VCaP (cell line): Measurements from ENCODE around the gene SIPA1L3.
"Not testable (repeated sequence)": the region's sequence is repeated elsewhere in the genome, so short reads cannot be mapped to it uniquely, and the experiment has no call there.

Source experiments
- H3K27ac ChIP-seq: fragments of 450-650 bp; 2 replicates; pipeline ENCODE4 v1.5.1; 2017
- CTCF ChIP-seq: fragments of 450-650 bp; conservative IDR thresholded peaks from 2 replicates; pipeline ENCODE4 v1.5.1; 2017; ENCODE audit warnings: mild to moderate bottlenecking, moderate library complexity

Gene SIPA1L3

GRCh38 chr19:37920591-37921450, 13.8 kb downstream of the SIPA1L3 start:
- no peak overlapping the region for H3K27ac ChIP-seq
- TF ChIP-seq CTCF: no peak

- H3K27ac ChIP-seq: not testable (repeated sequence)
Measured at GRCh38 chr19:37924573-37924972, 17.6 kb downstream of the SIPA1L3 start.

GRCh38 chr19:37925212-37925611, 18.2 kb downstream of the SIPA1L3 start:
- no peak overlapping the region for H3K27ac ChIP-seq
- no peak for TF ChIP-seq CTCF

- no peak overlapping the region for H3K27ac ChIP-seq
- no peak for TF ChIP-seq CTCF
Measured at GRCh38 chr19:37926255-37926654, 19.2 kb downstream of the SIPA1L3 start.

GRCh38 chr19:37926711-37927110, 19.7 kb downstream of the SIPA1L3 start:
- no peak for TF ChIP-seq CTCF
- no peak overlapping the region for H3K27ac ChIP-seq

GRCh38 chr19:37928527-37929286, 21.7 kb downstream of the SIPA1L3 start:
- TF ChIP-seq CTCF: no peak
- H3K27ac ChIP-seq: peak overlapping the region; percentile 98

- peak overlapping the region; percentile 98 for H3K27ac ChIP-seq
- no peak for TF ChIP-seq CTCF
Measured at GRCh38 chr19:37929355-37929923, 22.4 kb downstream of the SIPA1L3 start.
